ENCODE data around the gene FOXN4. TPM values are rescaled to one million over a fixed set of nuclear protein-coding genes. Genes with fewer than 3 reads are reported as not detected.

FOXN4 gene
- total RNA-seq, 1 experiment from 2014 or later, result 0.37 TPM

GRCh38 chr12:109292342-109292711 is 16.8 kb downstream of the FOXN4 start (continued):
- TF ChIP-seq USF1 (CRISPR knock-in tag; IDR thresholded peaks at IDR 0.05) (no peak), NFYB (CRISPR knock-in tag; conservative IDR thresholded peaks at IDR 0.05; ENCODE audit: low read depth) (no peak), MYBL2 (CRISPR knock-in tag; IDR thresholded peaks at IDR 0.05) (no peak), SMAD3 (CRISPR knock-in tag; IDR thresholded peaks at IDR 0.05; ENCODE audit: borderline replicate concordance) (no peak), TP53 (CRISPR knock-in tag; IDR thresholded peaks at IDR 0.05) (no peak), CREM (CRISPR knock-in tag; IDR thresholded peaks at IDR 0.05) (no peak), ELF4 (CRISPR knock-in tag; IDR thresholded peaks at IDR 0.05; ENCODE audit: low read depth) (no peak), FOXP4 (CRISPR knock-in tag; IDR thresholded peaks at IDR 0.05) (no peak), ATF3 (CRISPR knock-in tag; conservative IDR thresholded peaks at IDR 0.05) (no peak), NR2C2 (CRISPR knock-in tag; IDR thresholded peaks at IDR 0.05) (no peak)
- TF ChIP-seq, protein P1, sequence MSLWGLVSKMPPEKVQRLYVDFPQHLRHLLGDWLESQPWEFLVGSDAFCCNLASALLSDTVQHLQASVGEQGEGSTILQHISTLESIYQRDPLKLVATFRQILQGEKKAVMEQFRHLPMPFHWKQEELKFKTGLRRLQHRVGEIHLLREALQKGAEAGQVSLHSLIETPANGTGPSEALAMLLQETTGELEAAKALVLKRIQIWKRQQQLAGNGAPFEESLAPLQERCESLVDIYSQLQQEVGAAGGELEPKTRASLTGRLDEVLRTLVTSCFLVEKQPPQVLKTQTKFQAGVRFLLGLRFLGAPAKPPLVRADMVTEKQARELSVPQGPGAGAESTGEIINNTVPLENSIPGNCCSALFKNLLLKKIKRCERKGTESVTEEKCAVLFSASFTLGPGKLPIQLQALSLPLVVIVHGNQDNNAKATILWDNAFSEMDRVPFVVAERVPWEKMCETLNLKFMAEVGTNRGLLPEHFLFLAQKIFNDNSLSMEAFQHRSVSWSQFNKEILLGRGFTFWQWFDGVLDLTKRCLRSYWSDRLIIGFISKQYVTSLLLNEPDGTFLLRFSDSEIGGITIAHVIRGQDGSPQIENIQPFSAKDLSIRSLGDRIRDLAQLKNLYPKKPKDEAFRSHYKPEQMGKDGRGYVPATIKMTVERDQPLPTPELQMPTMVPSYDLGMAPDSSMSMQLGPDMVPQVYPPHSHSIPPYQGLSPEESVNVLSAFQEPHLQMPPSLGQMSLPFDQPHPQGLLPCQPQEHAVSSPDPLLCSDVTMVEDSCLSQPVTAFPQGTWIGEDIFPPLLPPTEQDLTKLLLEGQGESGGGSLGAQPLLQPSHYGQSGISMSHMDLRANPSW (CRISPR knock-in tag; conservative IDR thresholded peaks at IDR 0.05; ENCODE audit: low read depth), result no peak

GRCh38 chr12:109291521-109292341 is 17.4 kb downstream of the FOXN4 start:
- CTCF ChIA-PET, result interaction anchor here (0.5 to 1.9 kb wide), 8 partner anchors 14 to 278 kb away, joined by 3 to 9 read pairs (median 4); no protein-coding TSS in a partner anchor
- DNase-seq (ENCODE audit: low spot score) (peak; percentile 79), ATAC-seq (peak; percentile 91)
- no peaks in the 10 kb centered on the region for H3K9me3 Mint-ChIP-seq
- H3K27ac Mint-ChIP-seq, result no peak overlapping the region
- H3K27me3 Mint-ChIP-seq (ENCODE audit: low read depth), result peaks cover 4% of the 10 kb centered on the region; the same call in 1 of the 2 replicates
- POLR2A ChIA-PET, result no interaction called here
- H3K4me3 Mint-ChIP-seq, result peak overlapping the region; percentile 49
- no peaks in the 10 kb centered on the region for H3K36me3 Mint-ChIP-seq
- peaks cover 16% of the 10 kb centered on the region for H3K4me1 Mint-ChIP-seq
- TF ChIP-seq, protein P2, sequence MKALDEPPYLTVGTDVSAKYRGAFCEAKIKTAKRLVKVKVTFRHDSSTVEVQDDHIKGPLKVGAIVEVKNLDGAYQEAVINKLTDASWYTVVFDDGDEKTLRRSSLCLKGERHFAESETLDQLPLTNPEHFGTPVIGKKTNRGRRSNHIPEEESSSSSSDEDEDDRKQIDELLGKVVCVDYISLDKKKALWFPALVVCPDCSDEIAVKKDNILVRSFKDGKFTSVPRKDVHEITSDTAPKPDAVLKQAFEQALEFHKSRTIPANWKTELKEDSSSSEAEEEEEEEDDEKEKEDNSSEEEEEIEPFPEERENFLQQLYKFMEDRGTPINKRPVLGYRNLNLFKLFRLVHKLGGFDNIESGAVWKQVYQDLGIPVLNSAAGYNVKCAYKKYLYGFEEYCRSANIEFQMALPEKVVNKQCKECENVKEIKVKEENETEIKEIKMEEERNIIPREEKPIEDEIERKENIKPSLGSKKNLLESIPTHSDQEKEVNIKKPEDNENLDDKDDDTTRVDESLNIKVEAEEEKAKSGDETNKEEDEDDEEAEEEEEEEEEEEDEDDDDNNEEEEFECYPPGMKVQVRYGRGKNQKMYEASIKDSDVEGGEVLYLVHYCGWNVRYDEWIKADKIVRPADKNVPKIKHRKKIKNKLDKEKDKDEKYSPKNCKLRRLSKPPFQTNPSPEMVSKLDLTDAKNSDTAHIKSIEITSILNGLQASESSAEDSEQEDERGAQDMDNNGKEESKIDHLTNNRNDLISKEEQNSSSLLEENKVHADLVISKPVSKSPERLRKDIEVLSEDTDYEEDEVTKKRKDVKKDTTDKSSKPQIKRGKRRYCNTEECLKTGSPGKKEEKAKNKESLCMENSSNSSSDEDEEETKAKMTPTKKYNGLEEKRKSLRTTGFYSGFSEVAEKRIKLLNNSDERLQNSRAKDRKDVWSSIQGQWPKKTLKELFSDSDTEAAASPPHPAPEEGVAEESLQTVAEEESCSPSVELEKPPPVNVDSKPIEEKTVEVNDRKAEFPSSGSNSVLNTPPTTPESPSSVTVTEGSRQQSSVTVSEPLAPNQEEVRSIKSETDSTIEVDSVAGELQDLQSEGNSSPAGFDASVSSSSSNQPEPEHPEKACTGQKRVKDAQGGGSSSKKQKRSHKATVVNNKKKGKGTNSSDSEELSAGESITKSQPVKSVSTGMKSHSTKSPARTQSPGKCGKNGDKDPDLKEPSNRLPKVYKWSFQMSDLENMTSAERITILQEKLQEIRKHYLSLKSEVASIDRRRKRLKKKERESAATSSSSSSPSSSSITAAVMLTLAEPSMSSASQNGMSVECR (CRISPR knock-in tag; IDR thresholded peaks at IDR 0.05; ENCODE audit: borderline replicate concordance), result no peak
- TF ChIP-seq USF2 (CRISPR knock-in tag; IDR thresholded peaks at IDR 0.05) (peak; percentile 90), FOXJ3 (CRISPR knock-in tag; IDR thresholded peaks at IDR 0.05; ENCODE audit: borderline replicate concordance) (no peak), IRF2 (CRISPR knock-in tag; IDR thresholded peaks at IDR 0.05; ENCODE audit: borderline replicate concordance, low read depth) (no peak), USF1 (CRISPR knock-in tag; IDR thresholded peaks at IDR 0.05) (peak; percentile 89), FOXP4 (CRISPR knock-in tag; IDR thresholded peaks at IDR 0.05) (0 out of 2 replicates have a peak, but pooled peaks have one; percentile 16), MYBL2 (CRISPR knock-in tag; IDR thresholded peaks at IDR 0.05) (peak; percentile 97), FOXK1 (CRISPR knock-in tag; IDR thresholded peaks at IDR 0.05) (peak; percentile 69)
- TF ChIP-seq, protein P3, sequence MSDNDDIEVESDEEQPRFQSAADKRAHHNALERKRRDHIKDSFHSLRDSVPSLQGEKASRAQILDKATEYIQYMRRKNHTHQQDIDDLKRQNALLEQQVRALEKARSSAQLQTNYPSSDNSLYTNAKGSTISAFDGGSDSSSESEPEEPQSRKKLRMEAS (CRISPR knock-in tag; IDR thresholded peaks at IDR 0.05), result peak; percentile 68
- TF ChIP-seq, protein P4, sequence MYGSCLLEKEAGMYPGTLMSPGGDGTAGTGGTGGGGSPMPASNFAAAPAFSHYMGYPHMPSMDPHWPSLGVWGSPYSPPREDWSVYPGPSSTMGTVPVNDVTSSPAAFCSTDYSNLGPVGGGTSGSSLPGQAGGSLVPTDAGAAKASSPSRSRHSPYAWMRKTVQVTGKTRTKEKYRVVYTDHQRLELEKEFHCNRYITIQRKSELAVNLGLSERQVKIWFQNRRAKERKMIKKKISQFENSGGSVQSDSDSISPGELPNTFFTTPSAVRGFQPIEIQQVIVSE (CRISPR knock-in tag; IDR thresholded peaks at IDR 0.05; ENCODE audit: borderline replicate concordance), result no peak

Data from WTC11 (cell line).